ENCODE measurements around the gene FAM90A26. TPM values are rescaled to one million over a fixed set of nuclear protein-coding genes. Genes with fewer than 3 reads are reported as not detected.
"Not testable (repeated sequence)": the region's sequence is repeated elsewhere in the genome, so short reads cannot be mapped to it uniquely, and the experiment has no call there.

The FAM90A26 gene
- polyA plus RNA-seq (ENCODE audit: insufficient read length in 3 of 3) = under 1 TPM in 1 of 3 donors, not detected in 2; 0.13 TPM
- long read RNA-seq, donor 1 = 0 reads
- long read RNA-seq, donor 2 = 0 reads
- long read RNA-seq, donor 3 = 0 reads
- long read RNA-seq, donor 4 = 0 reads
- long read RNA-seq, donor 5 = 0 reads
- long read RNA-seq, donor 6 = 0 reads
- long read RNA-seq, donor 7 = 0 reads
- long read RNA-seq, donor 8 = 0 reads
- long read RNA-seq, donor 9 = 0 reads
- long read RNA-seq, donor 10 = 0 reads
- long read RNA-seq, donor 11 = 0 reads
- long read RNA-seq, donor 12 = 0 reads
- long read RNA-seq, donor 13 = 0 reads
- long read RNA-seq, donor 14 = 0 reads
- long read RNA-seq, donor 15 = 0 reads
- long read RNA-seq, donor 16 = 0 reads

- not testable (repeated sequence) for DNase-seq
Observed at GRCh38 chr4:9169791-9170459, at the start of gene FAM90A26. TSS of gene FAM90A26 (plus strand) at chr4:9170409. CDS start at chr4:9173173, 2,764 bp downstream.

GRCh38 chr4:9122711-9123110, 47.5 kb upstream of the FAM90A26 start:
- DNase-seq = not testable (repeated sequence)

GRCh38 chr4:9123572-9124007, 46.6 kb upstream of the FAM90A26 start:
- peak; percentile 75 for DNase-seq

GRCh38 chr4:9125601-9126161, 44.5 kb upstream of the FAM90A26 start:
- DNase-seq = not testable (repeated sequence)

GRCh38 chr4:9131420-9131819, 38.8 kb upstream of the FAM90A26 start:
- not testable (repeated sequence) for DNase-seq

- DNase-seq = not testable (repeated sequence)
Observed at GRCh38 chr4:9132849-9133248, 37.4 kb upstream of the FAM90A26 start.

- not testable (repeated sequence) for DNase-seq
Observed at GRCh38 chr4:9134011-9134410, 36.2 kb upstream of the FAM90A26 start.

GRCh38 chr4:9134556-9134955, 35.7 kb upstream of the FAM90A26 start:
- DNase-seq = not testable (repeated sequence)

- DNase-seq = not testable (repeated sequence)
Observed at GRCh38 chr4:9141050-9141449, 29.2 kb upstream of the FAM90A26 start.

GRCh38 chr4:9142786-9143185, 27.4 kb upstream of the FAM90A26 start:
- DNase-seq = not testable (repeated sequence)

GRCh38 chr4:9143421-9144080, 26.7 kb upstream of the FAM90A26 start:
- DNase-seq = no peak

- no peak for DNase-seq
Observed at GRCh38 chr4:9146967-9147366, 23.2 kb upstream of the FAM90A26 start.

- DNase-seq = not testable (repeated sequence)
Observed at GRCh38 chr4:9147368-9147767, 22.8 kb upstream of the FAM90A26 start.

GRCh38 chr4:9148611-9149409, 21.4 kb upstream of the FAM90A26 start:
- DNase-seq = not testable (repeated sequence)

- not testable (repeated sequence) for DNase-seq
Observed at GRCh38 chr4:9151809-9152179, 18.4 kb upstream of the FAM90A26 start.

- peak; percentile 93 for DNase-seq
Observed at GRCh38 chr4:9152180-9153007, 17.8 kb upstream of the FAM90A26 start.

- peak; percentile 97 for DNase-seq
Observed at GRCh38 chr4:9153008-9153570, 17.1 kb upstream of the FAM90A26 start.

GRCh38 chr4:9153571-9154157, 16.5 kb upstream of the FAM90A26 start:
- peak; percentile 10 for DNase-seq

- not testable (repeated sequence) for DNase-seq
Observed at GRCh38 chr4:9155101-9155886, 14.9 kb upstream of the FAM90A26 start.
